Eye (tissue), 1 donor: ENCODE data around the gene GNAQ.

ENCODE experiments used
- DNase-seq: peaks from one replicate; pipeline ENCODE4 v3.0.0-alpha.2; 2015

Gene GNAQ

GRCh38 chr9:77833561-77834429, 197.8 kb downstream of the GNAQ start:
- no peak for DNase-seq

- no peak for DNase-seq
Measured at GRCh38 chr9:77832639-77833038, 199.0 kb downstream of the GNAQ start.

GRCh38 chr9:77831781-77832180, 199.8 kb downstream of the GNAQ start:
- DNase-seq: no peak

- no peak for DNase-seq
Measured at GRCh38 chr9:77830618-77831285, 200.9 kb downstream of the GNAQ start.

GRCh38 chr9:77829420-77829819, 202.2 kb downstream of the GNAQ start:
- no peak for DNase-seq

- no peak for DNase-seq
Measured at GRCh38 chr9:77827104-77827784, 204.4 kb downstream of the GNAQ start.

- no peak for DNase-seq
Measured at GRCh38 chr9:77826621-77827020, 205.0 kb downstream of the GNAQ start.

- DNase-seq: no peak
Measured at GRCh38 chr9:77826116-77826515, 205.5 kb downstream of the GNAQ start.

GRCh38 chr9:77825361-77825760, 206.2 kb downstream of the GNAQ start:
- no peak for DNase-seq

GRCh38 chr9:77820293-77820954, 211.2 kb downstream of the GNAQ start:
- DNase-seq: no peak

- DNase-seq: no peak
Measured at GRCh38 chr9:77819657-77820056, 212.0 kb downstream of the GNAQ start.

- no peak for DNase-seq
Measured at GRCh38 chr9:77817590-77818311, 213.9 kb downstream of the GNAQ start.

GRCh38 chr9:77816641-77817341, 214.8 kb downstream of the GNAQ start:
- DNase-seq: no peak

- no peak for DNase-seq
Measured at GRCh38 chr9:77815260-77815659, 216.4 kb downstream of the GNAQ start.

GRCh38 chr9:77811832-77812231, 219.8 kb downstream of the GNAQ start:
- DNase-seq: no peak

GRCh38 chr9:77810637-77811119, 220.9 kb downstream of the GNAQ start:
- DNase-seq: no peak

- DNase-seq: no peak
Measured at GRCh38 chr9:77810047-77810446, 221.6 kb downstream of the GNAQ start.

GRCh38 chr9:77809552-77809951, 222.1 kb downstream of the GNAQ start:
- DNase-seq: no peak

- no peak for DNase-seq
Measured at GRCh38 chr9:77808751-77809081, 222.9 kb downstream of the GNAQ start.

GRCh38 chr9:77807846-77808750, 223.5 kb downstream of the GNAQ start:
- DNase-seq: no peak

- no peak for DNase-seq
Measured at GRCh38 chr9:77807281-77807683, 224.3 kb downstream of the GNAQ start.
